Mononuclear cell (primary cell): ENCODE data around the gene CNN2. TPM values are rescaled to one million over a fixed set of nuclear protein-coding genes. Genes with fewer than 3 reads are reported as not detected.

Source experiments
- H3K27me3 ChIP-seq: 2 replicates; pipeline ENCODE4 v1.6.0; 2011; ENCODE audit warnings: low read length, control low read depth; ENCODE audit not compliant: insufficient read depth
- H3K4me1 ChIP-seq: 2 replicates; pipeline ENCODE4 v1.5.1; 2011; ENCODE audit warnings: mild to moderate bottlenecking, low read length, control low read depth; ENCODE audit not compliant: insufficient read depth
- H3K4me3 ChIP-seq: 2 replicates; pipeline ENCODE4 v1.5.1; 2011; ENCODE audit warnings: mild to moderate bottlenecking, low read length, moderate library complexity
- H3K9me3 ChIP-seq: 2 replicates; pipeline ENCODE4 v1.5.1; 2011; ENCODE audit warnings: low read depth, mild to moderate bottlenecking, control low read depth, low read length
- total RNA-seq: library from RNA; depleted of rRNA; stranded (reverse); fragments of >200 nt; gene quantifications from one replicate; pipeline ENCODE4 v1.2.3, GENCODE V29; 2012

The CNN2 gene
- total RNA-seq, 1 donor, result 152 TPM

DNA sequence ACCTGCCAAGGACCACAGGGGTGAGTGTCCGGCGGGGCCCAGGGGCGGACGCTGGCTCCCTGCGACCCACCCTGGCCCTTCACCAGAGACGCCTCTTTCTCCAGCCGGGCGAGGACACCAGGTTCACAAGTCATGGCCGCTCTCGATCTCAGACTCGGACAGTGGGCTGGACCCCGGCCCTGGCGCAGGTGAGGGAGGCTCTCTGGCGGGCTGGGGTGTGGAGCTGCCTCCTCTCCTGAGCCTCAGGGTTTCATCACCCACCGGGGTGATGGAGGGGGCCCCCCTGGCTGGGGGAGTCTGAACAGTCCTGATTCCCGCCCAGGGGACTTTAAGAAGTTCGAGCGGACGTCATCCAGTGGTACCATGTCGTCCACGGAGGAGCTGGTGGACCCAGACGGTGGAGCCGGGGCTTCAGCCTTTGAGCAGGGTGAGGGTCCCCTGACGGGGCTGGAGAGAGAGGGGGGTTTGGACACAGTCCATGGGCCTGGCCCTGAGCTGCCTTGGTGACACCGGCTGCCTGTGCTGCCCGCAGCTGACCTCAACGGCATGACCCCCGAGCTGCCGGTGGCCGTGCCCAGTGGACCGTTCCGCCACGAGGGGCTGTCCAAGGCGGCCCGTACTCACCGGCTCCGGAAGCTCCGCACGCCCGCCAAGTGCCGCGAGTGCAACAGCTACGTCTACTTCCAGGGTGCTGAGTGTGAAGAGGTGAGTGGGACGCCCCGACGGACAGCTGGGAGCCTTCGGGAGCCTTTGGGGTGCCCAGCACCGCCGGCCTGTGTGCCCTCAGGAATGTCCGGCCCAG is 54.2 kb downstream of the CNN2 start:
- Histone ChIP-seq H3K4me1 (peaks cover 85% of the 10 kb centered on the region), H3K9me3 (no peaks in the 10 kb centered on the region), H3K4me3 (no peak overlapping the region), H3K27me3 (no peaks in the 10 kb centered on the region)

DNA sequence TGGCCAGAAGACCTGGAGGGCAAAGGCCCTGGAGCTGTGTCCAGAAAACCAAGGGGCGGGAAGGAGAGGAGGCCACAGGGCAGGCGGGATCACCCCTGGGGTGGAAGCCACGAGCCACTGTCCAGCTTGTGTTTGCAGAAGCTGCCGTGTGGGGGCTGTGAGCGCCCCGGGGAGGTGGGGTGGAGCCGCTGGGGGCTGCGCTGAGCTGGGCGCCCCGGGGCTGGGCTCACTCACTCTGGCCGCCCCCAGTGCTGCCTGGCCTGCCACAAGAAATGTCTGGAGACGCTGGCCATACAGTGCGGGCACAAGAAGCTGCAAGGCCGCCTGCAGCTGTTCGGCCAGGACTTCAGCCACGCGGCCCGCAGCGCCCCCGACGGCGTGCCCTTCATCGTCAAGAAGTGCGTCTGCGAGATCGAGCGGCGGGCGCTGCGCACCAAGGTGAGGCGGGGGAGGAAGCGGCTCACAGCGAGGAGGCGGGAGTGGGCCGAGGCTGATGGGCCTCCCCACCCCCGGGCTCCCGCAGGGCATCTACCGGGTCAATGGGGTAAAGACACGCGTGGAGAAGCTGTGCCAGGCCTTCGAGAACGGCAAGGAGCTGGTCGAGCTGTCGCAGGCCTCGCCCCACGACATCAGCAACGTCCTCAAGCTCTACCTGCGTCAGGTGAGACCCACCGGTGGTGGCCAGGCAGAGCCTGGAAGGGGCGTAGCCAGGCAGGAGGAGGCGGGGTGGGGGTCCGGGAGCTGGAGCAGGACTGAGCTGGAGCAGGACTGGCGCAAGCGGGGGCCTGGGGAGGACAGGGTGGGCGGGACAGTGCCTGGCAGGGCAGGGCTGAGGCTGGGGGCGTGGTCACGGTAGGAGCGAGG is 55.1 kb downstream of the CNN2 start:
- Histone ChIP-seq H3K4me1 (peaks cover 85% of the 10 kb centered on the region), H3K9me3 (no peaks in the 10 kb centered on the region), H3K4me3 (no peak overlapping the region)

DNA sequence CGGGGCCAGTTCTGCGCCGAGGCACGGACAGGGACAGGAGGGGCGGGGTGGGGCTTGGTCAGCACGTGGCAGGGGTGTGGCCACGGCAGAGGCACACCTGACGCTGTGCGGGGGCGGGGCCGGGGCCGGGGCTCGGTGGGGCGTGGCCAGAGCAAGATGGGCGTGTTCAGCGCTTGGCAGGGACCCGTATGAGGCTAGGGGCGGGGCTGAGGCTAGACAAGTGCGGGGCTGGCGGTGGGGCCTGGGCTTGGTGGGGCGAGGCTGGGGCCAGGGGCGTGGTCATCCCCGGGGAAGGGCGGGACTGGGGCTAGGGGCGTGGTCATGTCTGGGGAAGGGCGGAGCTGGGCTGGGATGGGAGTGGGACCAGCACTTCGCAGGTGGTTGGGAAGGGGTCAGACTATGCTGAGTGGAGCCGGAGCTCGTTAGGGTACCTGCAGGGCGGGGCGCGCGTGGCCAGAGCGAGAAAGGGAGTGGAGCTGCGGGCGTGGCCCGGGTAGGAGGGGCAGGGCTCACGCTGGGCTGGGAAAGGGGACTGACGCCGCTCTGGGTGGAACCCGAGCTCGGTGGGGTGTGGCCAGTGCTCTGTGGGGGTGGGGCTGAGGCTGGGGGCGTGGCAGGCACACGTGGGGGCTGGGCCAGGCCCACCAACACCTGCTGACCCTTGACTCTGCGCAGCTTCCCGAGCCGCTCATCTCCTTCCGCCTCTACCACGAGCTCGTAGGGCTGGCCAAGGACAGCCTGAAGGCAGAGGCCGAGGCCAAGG is 55.9 kb downstream of the CNN2 start:
- peaks cover 85% of the 10 kb centered on the region for H3K4me1 ChIP-seq
- H3K9me3 ChIP-seq, result no peaks in the 10 kb centered on the region
- no peaks in the 10 kb centered on the region for H3K27me3 ChIP-seq
- H3K4me3 ChIP-seq, result no peak overlapping the region

More for the DNA sequence above, 55.1 kb downstream of the CNN2 start:
- no peaks in the 10 kb centered on the region for H3K27me3 ChIP-seq

DNA sequence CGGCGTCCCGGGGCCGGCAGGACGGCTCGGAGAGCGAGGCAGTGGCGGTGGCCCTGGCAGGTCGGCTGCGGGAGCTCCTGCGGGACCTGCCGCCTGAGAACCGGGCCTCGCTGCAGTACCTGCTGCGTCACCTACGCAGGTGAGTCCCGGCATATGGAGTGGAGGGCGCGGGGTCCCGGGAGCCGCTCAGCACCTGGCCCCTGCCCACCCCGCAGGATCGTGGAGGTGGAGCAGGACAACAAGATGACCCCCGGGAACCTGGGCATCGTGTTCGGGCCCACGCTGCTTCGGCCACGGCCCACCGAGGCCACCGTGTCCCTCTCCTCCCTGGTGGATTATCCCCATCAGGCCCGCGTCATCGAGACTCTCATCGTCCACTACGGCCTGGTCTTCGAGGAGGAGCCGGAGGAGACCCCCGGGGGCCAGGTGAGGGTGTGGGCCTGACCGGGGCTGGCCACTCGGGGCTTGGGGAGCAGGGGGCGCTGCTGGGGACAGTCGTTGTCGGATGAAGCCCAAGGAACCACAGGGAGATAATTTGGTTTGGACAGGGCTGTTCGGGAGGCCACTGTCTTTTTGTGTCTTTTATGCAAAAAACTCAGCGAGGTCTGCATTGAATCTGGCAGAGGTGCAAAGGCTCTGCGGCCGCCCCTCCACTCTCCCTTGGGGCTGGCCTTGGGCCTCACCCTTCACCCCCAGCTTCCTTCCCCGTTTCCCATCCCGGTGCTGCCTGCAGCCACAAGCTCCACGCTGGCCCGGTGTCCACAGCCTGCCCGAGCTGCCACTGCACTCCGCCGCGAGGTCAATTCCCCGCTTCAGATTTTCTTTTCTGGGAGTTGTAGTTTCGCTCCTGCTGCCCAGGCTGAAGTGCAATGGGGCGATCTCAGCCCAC is 56.8 kb downstream of the CNN2 start:
- Histone ChIP-seq H3K27me3 (no peaks in the 10 kb centered on the region), H3K4me3 (no peak overlapping the region), H3K4me1 (peaks cover 85% of the 10 kb centered on the region), H3K9me3 (no peaks in the 10 kb centered on the region)

DNA sequence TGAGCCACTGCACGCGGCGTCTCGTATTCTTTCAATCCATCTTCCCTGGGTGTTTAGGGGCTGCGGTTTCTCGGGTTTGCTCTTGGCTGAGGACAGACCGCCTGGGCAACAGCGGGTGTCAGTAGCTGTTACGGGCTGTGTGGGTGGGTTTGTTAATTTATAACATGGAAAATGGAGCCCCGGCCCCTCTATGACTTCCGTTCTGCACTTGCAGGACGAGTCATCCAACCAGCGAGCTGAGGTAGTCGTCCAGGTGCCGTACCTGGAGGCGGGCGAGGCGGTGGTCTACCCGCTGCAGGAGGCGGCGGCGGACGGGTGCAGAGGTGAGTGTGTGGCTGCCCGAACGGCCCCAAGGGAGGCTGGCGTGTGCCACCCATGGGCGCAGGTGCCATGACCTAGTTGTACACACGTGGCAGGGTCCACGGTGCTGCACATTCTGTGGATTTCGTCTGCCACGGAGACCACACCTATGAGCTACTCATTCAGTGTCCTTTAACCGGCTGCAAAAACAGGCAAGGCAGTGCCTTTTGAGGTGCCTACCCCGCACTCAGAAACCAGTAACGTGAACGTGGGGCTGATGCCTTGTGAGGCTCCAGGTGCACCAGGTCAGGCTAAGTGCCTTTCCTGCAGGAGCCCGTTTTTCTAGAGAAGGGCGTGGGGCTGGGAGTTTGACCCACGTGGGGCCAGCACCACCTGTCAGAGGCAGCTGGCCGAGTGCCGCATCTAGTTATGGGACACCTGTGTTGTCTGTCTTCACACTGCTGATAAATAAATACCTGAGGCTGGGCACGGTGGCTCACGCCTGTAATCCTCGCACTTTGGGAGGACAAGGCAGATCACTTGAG is 57.8 kb downstream of the CNN2 start:
- no peaks in the 10 kb centered on the region for H3K27me3 ChIP-seq
- no peak overlapping the region for H3K4me3 ChIP-seq
- no peaks in the 10 kb centered on the region for H3K9me3 ChIP-seq
- H3K4me1 ChIP-seq, result peaks cover 90% of the 10 kb centered on the region

DNA sequence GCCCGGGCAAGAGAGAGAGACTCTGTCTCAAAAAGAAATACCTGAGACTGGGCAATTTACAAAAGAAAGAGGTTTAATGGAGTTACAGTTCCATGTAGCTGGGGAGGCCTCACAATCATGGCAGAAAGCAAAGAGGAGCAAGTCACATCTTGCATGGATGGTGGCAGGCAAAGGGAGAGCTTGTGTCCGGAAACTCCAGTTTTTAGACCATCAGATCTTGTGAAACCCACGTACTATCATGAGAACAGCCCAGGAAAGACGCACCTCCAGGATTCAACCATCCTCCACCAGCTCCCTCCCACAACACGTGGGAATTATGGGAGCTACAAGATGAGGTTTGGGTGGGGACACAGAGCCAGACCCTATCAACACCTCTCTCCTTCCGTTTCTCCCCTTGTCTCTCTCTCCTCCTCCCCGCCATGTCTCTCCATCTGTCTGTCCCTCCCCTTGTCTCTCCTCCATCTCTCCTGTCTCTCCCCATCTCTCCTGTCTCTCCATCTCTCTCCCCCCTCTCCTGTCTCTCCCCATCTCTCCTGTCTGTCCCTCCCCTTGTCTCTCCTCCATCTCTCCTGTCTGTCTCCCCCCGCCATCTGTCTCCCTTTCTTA is 58.7 kb downstream of the CNN2 start:
- Histone ChIP-seq H3K27me3 (no peaks in the 10 kb centered on the region), H3K4me3 (no peak overlapping the region), H3K4me1 (peaks cover 87% of the 10 kb centered on the region), H3K9me3 (no peaks in the 10 kb centered on the region)

DNA sequence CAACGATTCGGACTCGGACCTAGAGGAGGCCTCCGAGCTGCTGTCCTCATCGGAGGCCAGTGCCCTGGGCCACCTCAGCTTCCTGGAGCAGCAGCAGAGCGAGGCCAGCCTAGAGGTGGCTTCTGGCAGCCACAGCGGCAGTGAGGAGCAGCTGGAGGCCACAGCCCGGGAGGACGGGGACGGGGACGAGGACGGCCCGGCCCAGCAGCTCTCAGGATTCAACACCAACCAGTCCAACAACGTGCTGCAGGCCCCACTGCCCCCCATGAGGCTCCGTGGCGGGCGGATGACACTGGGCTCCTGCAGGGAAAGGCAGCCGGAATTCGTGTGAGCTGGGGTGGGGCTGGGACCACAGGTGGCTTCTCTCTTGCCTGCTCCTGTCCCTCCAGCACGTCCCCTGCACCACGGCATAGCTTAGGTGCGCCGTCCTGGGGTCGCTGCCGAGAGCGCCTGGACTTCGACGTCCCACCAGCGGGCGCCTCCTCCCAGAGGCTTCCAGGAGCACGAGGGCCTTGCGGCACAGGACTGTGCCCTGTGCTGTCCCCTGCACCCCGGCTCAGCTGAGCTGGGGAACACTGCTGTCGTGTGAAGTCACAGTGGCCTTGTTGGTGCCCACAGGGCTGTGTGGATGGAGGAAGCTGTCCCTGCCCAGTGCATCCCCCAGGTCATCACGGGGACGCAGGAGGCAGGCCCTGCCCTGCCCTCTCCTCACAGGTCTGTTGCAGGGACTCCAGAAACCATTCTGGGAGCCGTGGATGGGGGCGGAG is 59.5 kb downstream of the CNN2 start:
- Histone ChIP-seq H3K27me3 (no peaks in the 10 kb centered on the region), H3K9me3 (no peaks in the 10 kb centered on the region), H3K4me3 (no peak overlapping the region), H3K4me1 (peaks cover 84% of the 10 kb centered on the region)

DNA sequence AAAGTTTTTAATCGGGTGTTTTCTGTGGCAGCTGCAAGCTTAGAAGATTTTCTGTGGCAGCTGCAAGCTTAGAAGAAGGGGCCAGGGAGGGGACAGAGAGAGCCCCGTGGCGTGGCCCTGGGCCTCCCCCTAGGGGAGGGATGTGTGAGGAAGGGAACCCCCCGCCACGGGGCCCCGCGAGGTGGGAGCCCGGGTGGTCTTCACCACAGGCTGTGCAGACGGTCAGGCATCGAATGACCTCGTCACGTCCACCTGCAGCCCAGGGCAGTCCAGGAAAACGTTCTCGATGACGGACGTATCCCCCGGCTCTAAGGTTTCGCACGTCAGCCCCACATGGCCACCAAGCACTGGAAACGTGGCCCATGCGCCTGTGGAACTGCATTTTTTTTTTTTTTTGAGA is 60.2 kb downstream of the CNN2 start:
- Histone ChIP-seq H3K9me3 (no peaks in the 10 kb centered on the region), H3K27me3 (no peaks in the 10 kb centered on the region), H3K4me3 (no peak overlapping the region), H3K4me1 (peaks cover 80% of the 10 kb centered on the region)

DNA sequence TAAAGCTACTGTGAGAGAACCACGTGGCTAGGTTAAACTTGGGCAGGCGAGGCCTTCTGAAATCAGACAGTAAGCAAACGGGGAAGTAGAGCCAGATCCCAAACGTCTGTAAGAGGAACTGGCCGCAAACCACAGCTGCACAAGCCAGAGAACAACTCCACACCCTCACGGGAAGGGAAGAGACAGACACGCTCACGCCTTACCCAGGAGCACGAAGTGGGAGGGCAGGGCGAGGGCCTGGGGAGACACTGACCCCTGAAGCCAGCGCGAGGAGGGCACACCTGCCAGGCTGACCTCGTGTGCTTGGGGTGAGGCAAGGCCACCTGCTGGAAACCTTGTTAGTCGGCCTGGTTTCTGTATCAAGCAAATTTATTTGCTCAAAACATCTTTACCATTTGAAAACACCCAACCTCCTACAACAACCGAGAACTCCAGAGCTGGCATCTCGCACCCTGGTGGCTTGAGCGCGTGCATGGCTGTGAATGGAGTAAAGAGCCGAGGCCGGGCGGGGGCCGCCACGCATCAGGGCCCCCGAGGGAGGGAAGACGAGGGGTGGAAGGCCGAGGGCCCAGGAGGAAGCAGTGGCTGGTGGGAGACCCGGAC is 61.5 kb downstream of the CNN2 start:
- Histone ChIP-seq H3K9me3 (no peaks in the 10 kb centered on the region), H3K4me3 (no peak overlapping the region), H3K27me3 (no peaks in the 10 kb centered on the region), H3K4me1 (peaks cover 70% of the 10 kb centered on the region)

DNA sequence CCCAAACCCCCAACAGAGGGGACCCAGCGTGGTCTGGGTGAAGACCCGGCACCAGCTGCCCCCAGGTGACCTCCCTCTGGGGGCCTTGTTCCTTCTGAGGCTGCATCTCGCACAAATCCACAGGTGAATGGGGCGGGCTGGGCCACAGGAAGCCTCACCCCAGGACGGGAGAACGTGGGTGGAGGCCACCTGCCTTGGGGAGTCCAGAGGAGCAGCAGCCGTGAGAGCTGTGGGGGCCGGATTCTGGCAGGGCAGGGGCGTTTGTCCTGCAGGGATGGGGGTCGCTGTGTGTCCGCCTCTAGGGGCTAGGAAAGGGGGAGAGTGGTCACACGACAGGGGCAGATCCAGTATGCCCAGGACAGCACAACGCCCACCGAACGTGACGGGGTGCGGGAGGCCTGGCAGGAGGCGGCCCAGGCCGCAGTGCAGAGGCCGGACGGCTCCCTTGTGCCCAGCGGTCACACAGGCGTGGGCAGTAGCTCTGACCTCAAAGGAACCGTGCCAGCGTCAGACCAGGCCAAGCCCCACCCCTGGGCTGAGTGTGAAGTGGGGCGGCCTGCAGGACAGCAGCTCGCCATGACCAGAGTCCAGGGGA is 62.1 kb downstream of the CNN2 start:
- peaks cover 67% of the 10 kb centered on the region for H3K4me1 ChIP-seq
- H3K9me3 ChIP-seq, result no peaks in the 10 kb centered on the region
- no peak overlapping the region for H3K4me3 ChIP-seq
- H3K27me3 ChIP-seq, result no peaks in the 10 kb centered on the region
